HG02623 (cell line): ENCODE measurements around the gene CRTC1.

Source experiments
- ATAC-seq: cut with Tn5 transposase; IDR thresholded peaks from one replicate; pipeline ENCODE4 v1.9.1; 2021; ENCODE audit warnings: moderate library complexity; ENCODE audit not compliant: unreplicated experiment

CRTC1 gene

GRCh38 chr19:18780631-18781030 lies 97.2 kb downstream of the CRTC1 start:
- no peak for ATAC-seq

- ATAC-seq = no peak
Measured at GRCh38 chr19:18781047-18781600, 97.6 kb downstream of the CRTC1 start.

- no peak for ATAC-seq
Measured at GRCh38 chr19:18781885-18782527, 98.5 kb downstream of the CRTC1 start.

- no peak for ATAC-seq
Measured at GRCh38 chr19:18782559-18783225, 99.2 kb downstream of the CRTC1 start.

- ATAC-seq = no peak
Measured at GRCh38 chr19:18783958-18784785, 100.7 kb downstream of the CRTC1 start.

- ATAC-seq = no peak
Measured at GRCh38 chr19:18784786-18785120, 101.3 kb downstream of the CRTC1 start.

- ATAC-seq = no peak
Measured at GRCh38 chr19:18785179-18786124, 102.0 kb downstream of the CRTC1 start.

GRCh38 chr19:18788529-18789421 lies 105.3 kb downstream of the CRTC1 start:
- no peak for ATAC-seq

- ATAC-seq = no peak
Measured at GRCh38 chr19:18789422-18789869, 106.0 kb downstream of the CRTC1 start.

- ATAC-seq = no peak
Measured at GRCh38 chr19:18789883-18790565, 106.5 kb downstream of the CRTC1 start.

GRCh38 chr19:18790566-18791314 lies 107.3 kb downstream of the CRTC1 start, which contains the start of gene COMP:
COMP (minus strand) TSS chr19:18791305; CDS start chr19:18791269, 36 bp downstream.
- no peak for ATAC-seq

- ATAC-seq = no peak
Measured at GRCh38 chr19:18791315-18791678, 107.8 kb downstream of the CRTC1 start.

GRCh38 chr19:18792661-18793060 lies 109.2 kb downstream of the CRTC1 start:
- no peak for ATAC-seq

- no peak for ATAC-seq
Measured at GRCh38 chr19:18793144-18794028, 109.9 kb downstream of the CRTC1 start.

- no peak for ATAC-seq
Measured at GRCh38 chr19:18794029-18794313, 110.5 kb downstream of the CRTC1 start.

- no peak for ATAC-seq
Measured at GRCh38 chr19:18794692-18795091, 111.2 kb downstream of the CRTC1 start.

- ATAC-seq = no peak
Measured at GRCh38 chr19:18795540-18795939, 112.1 kb downstream of the CRTC1 start.
